HFFc6 (cell line): ENCODE results near the gene MDGA2. TPM values are rescaled to one million over a fixed set of nuclear protein-coding genes. Genes with fewer than 3 reads are reported as not detected.

ENCODE experiments used
- DNase-seq: peaks from one replicate; pipeline ENCODE4 v3.0.0-alpha.2; 2018
- H3K27ac Mint-ChIP-seq: 2 replicates; pipeline ENCODE4 v1.8.0; 2020; ENCODE audit warnings: mild to moderate bottlenecking, mixed read lengths
- H3K27me3 Mint-ChIP-seq: 2 replicates; pipeline ENCODE4 v1.8.0; 2021; ENCODE audit warnings: mild to moderate bottlenecking, moderate library complexity, mixed read lengths; ENCODE audit not compliant: insufficient read depth
- H3K36me3 Mint-ChIP-seq: 2 replicates; pipeline ENCODE4 v1.8.0; 2021; ENCODE audit warnings: low read depth, mixed read lengths
- H3K4me1 Mint-ChIP-seq: 2 replicates; pipeline ENCODE4 v1.8.0; 2020; ENCODE audit warnings: low read depth, mixed read lengths
- H3K4me3 Mint-ChIP-seq: 2 replicates; pipeline ENCODE4 v1.8.0; 2020; ENCODE audit warnings: mild to moderate bottlenecking, moderate library complexity, mixed read lengths
- H3K9me3 Mint-ChIP-seq: 2 replicates; pipeline ENCODE4 v1.8.0; 2020; ENCODE audit warnings: mild to moderate bottlenecking, mixed read lengths
- CTCF ChIP-seq: fragments of 200-600 bp; sonication (generic); IDR thresholded peaks from 2 replicates; pipeline ENCODE4 v1.5.0; 2021; ENCODE audit warnings: antibody characterized with exemption, mild to moderate bottlenecking
- total RNA-seq, 6 experiments: library from RNA; stranded (reverse); fragmentation: NEBNext Ultra II Directional; extraction: Animal tissue kit (Norgen Biotek cat#: 25700); gene quantifications; 2 replicates in 1 of 6; 3 replicates in 5 of 6; pipeline ENCODE4 v1.2.3, GENCODE V29; 2021

MDGA2 gene
- total RNA-seq, 6 experiments from 2014 or later = not detected

GRCh38 chr14:46989566-46989965 is 685.8 kb downstream of the MDGA2 start:
- Mint-ChIP-seq H3K4me3 (no peak overlapping the region), H3K9me3 (peaks cover 17% of the 10 kb centered on the region), H3K27ac (no peak overlapping the region), H3K36me3 (no peaks in the 10 kb centered on the region), H3K27me3 (no peaks in the 10 kb centered on the region), H3K4me1 (no peaks in the 10 kb centered on the region)
- no peak for TF ChIP-seq CTCF
- no peak for DNase-seq

GRCh38 chr14:46988312-46988711 is 687.1 kb downstream of the MDGA2 start:
- Mint-ChIP-seq H3K27me3 (no peaks in the 10 kb centered on the region), H3K27ac (no peak overlapping the region), H3K9me3 (peaks cover 20% of the 10 kb centered on the region), H3K4me1 (no peaks in the 10 kb centered on the region), H3K4me3 (no peak overlapping the region), H3K36me3 (no peaks in the 10 kb centered on the region)
- TF ChIP-seq CTCF = no peak
- DNase-seq = no peak

GRCh38 chr14:46985529-46986380 is 689.6 kb downstream of the MDGA2 start:
- no peak for DNase-seq
- H3K27ac Mint-ChIP-seq = no peak overlapping the region
- no peak overlapping the region for H3K4me3 Mint-ChIP-seq
- H3K9me3 Mint-ChIP-seq = peaks cover 20% of the 10 kb centered on the region
- TF ChIP-seq CTCF = no peak
- no peaks in the 10 kb centered on the region for H3K27me3 Mint-ChIP-seq
- no peaks in the 10 kb centered on the region for H3K4me1 Mint-ChIP-seq
- no peaks in the 10 kb centered on the region for H3K36me3 Mint-ChIP-seq

- H3K27ac Mint-ChIP-seq = no peak overlapping the region
- H3K4me1 Mint-ChIP-seq = no peaks in the 10 kb centered on the region
- no peak for DNase-seq
- no peak for TF ChIP-seq CTCF
- no peak overlapping the region for H3K4me3 Mint-ChIP-seq
- H3K9me3 Mint-ChIP-seq = peaks cover 43% of the 10 kb centered on the region
- H3K27me3 Mint-ChIP-seq = no peaks in the 10 kb centered on the region; the same call in 1 of the 2 replicates
- no peaks in the 10 kb centered on the region for H3K36me3 Mint-ChIP-seq
Measured at GRCh38 chr14:46973295-46973694, 702.1 kb downstream of the MDGA2 start.

- no peak for TF ChIP-seq CTCF
- Mint-ChIP-seq H3K36me3 (no peaks in the 10 kb centered on the region; the same call in 1 of the 2 replicates), H3K4me3 (no peak overlapping the region), H3K27ac (no peak overlapping the region), H3K27me3 (no peaks in the 10 kb centered on the region), H3K4me1 (no peaks in the 10 kb centered on the region), H3K9me3 (peaks cover 28% of the 10 kb centered on the region)
- DNase-seq = no peak
Measured at GRCh38 chr14:46964378-46964777, 711.0 kb downstream of the MDGA2 start.
